Caco-2 (cell line): ENCODE data around the gene SOHLH1. TPM values are rescaled to one million over a fixed set of nuclear protein-coding genes. Genes with fewer than 3 reads are reported as not detected.

Experiments
- BruUV-seq: library from RNA; stranded (reverse); fragments of 400-500 nt; replicated peaks from 2 replicates; lab custom pipeline; 2021; lab: Mats Ljungman, UMichigan
- CTCF ChIA-PET: fragments of 300-600 bp; sonication (Branson Sonifier 250); formaldehyde crosslinking; loops from one replicate; lab custom pipeline; 2022; ENCODE audit warnings: antibody characterized with exemption; lab: Charles Lee
- POLR2A ChIA-PET: fragments of 300-600 bp; sonication (Branson Sonifier 250); formaldehyde crosslinking; loops from one replicate; lab custom pipeline; 2022; ENCODE audit warnings: antibody characterized with exemption; lab: Charles Lee
- DNase-seq, 2 experiments: peaks; one replicate each; pipeline versions ENCODE4 v3.0.0 to v3.0.0-alpha.2; 2020 to 2022
- H3K27me3 ChIP-seq: replicated peaks from 2 replicates; pipeline ENCODE4 v1.6.0; 2011; ENCODE audit warnings: low read length; ENCODE audit not compliant: control insufficient read depth, insufficient read depth
- H3K36me3 ChIP-seq: 2 replicates; pipeline ENCODE4 v1.5.1; 2011; ENCODE audit warnings: low read length; ENCODE audit not compliant: control insufficient read depth, insufficient read depth
- H3K4me1 ChIP-seq: fragments of 250-450 bp; sonication (Bioruptor Pico); 2 replicates; pipeline ENCODE4 v1.5.1; 2020; ENCODE audit warnings: mild to moderate bottlenecking
- H3K4me3 ChIP-seq: 2 replicates; pipeline ENCODE4 v1.5.1; 2011; ENCODE audit warnings: low read depth, mild to moderate bottlenecking, control low read depth, low read length
- H3K9me3 ChIP-seq: fragments of 250-450 bp; sonication (Bioruptor Pico); 2 replicates; pipeline ENCODE4 v1.5.1; 2020; ENCODE audit warnings: mild to moderate bottlenecking, moderate library complexity
- H3K27ac Mint-ChIP-seq: one replicate; pipeline ENCODE4 v1.8.0; 2022; ENCODE audit warnings: mixed read lengths; ENCODE audit not compliant: unreplicated experiment
- H3K27me3 Mint-ChIP-seq: one replicate; pipeline ENCODE4 v1.8.0; 2022; ENCODE audit warnings: mixed read lengths; ENCODE audit not compliant: insufficient read depth, unreplicated experiment
- H3K36me3 Mint-ChIP-seq: one replicate; pipeline ENCODE4 v1.8.0; 2022; ENCODE audit warnings: mild to moderate bottlenecking, mixed read lengths; ENCODE audit not compliant: insufficient read depth, unreplicated experiment
- H3K4me1 Mint-ChIP-seq: one replicate; pipeline ENCODE4 v1.8.0; 2022; ENCODE audit warnings: low read depth, mixed read lengths; ENCODE audit not compliant: unreplicated experiment
- H3K4me3 Mint-ChIP-seq: one replicate; pipeline ENCODE4 v1.8.0; 2022; ENCODE audit warnings: mild to moderate bottlenecking, moderate library complexity, mixed read lengths; ENCODE audit not compliant: unreplicated experiment
- H3K9me3 Mint-ChIP-seq: one replicate; pipeline ENCODE4 v1.8.0; 2022; ENCODE audit warnings: mixed read lengths; ENCODE audit not compliant: unreplicated experiment
- intact Hi-C: fragments of 100-400 bp; cut with micrococcal nuclease; formaldehyde crosslinking; loops from one replicate; pipeline ENCODE4 v1.10.0; 2022; ENCODE audit not compliant: unreplicated experiment
- total RNA-seq: library from RNA; stranded (reverse); gene quantifications from 2 replicates; pipeline ENCODE4 v1.2.3, GENCODE V29; 2022
- TF ChIP-seq, protein P1 (sequence below), 2 experiments: fragments of 200-600 bp in 1 of 2; IDR thresholded peaks; 1 replicate in 1 of 2; 2 replicates in 1 of 2; pipeline versions ENCODE4 v1.5.1 to v1.8.0; 2011 to 2022; ENCODE audit warnings: antibody characterized with exemption in 1 of 2, control low read depth in 1 of 2, inconsistent platforms in 1 of 2, low read depth in 1 of 2, low read length in 1 of 2, mild to moderate bottlenecking in 1 of 2, moderate library complexity in 1 of 2; ENCODE audit not compliant: insufficient read depth in 1 of 2, severe bottlenecking in 1 of 2, unreplicated experiment in 1 of 2

Gene SOHLH1
- total RNA-seq, 1 experiment from 2014 or later: 44.9 TPM

DNA sequence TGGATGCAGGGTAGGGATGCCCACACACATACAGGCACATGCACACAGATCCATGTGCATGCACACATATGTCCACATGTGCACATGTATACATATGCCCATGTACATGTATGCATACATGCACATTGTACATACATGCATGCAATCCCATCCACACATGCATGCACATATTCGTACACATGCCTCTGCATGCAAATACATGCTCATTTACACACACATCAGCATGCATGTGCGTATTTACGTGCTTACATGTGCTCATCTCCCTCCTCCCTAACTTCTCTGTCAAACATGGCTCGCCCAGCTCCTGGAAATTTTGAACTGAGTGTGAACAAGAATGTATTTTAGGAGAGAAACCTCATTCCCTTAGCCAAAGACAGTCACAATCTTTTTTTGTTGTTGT, 8.9 kb upstream of the SOHLH1 start:
- ChIA-PET CTCF (no interaction called here), POLR2A (no interaction called here)
- H3K27me3 ChIP-seq: no peaks in the 10 kb centered on the region; the same call in 1 of the 2 replicates
- H3K27ac Mint-ChIP-seq: no peak overlapping the region
- no peak overlapping the region for H3K4me3 Mint-ChIP-seq
- TF ChIP-seq, protein P1, sequence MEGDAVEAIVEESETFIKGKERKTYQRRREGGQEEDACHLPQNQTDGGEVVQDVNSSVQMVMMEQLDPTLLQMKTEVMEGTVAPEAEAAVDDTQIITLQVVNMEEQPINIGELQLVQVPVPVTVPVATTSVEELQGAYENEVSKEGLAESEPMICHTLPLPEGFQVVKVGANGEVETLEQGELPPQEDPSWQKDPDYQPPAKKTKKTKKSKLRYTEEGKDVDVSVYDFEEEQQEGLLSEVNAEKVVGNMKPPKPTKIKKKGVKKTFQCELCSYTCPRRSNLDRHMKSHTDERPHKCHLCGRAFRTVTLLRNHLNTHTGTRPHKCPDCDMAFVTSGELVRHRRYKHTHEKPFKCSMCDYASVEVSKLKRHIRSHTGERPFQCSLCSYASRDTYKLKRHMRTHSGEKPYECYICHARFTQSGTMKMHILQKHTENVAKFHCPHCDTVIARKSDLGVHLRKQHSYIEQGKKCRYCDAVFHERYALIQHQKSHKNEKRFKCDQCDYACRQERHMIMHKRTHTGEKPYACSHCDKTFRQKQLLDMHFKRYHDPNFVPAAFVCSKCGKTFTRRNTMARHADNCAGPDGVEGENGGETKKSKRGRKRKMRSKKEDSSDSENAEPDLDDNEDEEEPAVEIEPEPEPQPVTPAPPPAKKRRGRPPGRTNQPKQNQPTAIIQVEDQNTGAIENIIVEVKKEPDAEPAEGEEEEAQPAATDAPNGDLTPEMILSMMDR (IDR thresholded peaks at IDR 0.05; ENCODE audit: insufficient read depth in 1 of 2, low read depth in 1 of 2, low read length in 1 of 2, severe bottlenecking in 1 of 2, unreplicated experiment in 1 of 2): no peak
- BruUV-seq: no TSS peak
- H3K4me1 ChIP-seq: no peaks in the 10 kb centered on the region
- intact Hi-C loops: no loop called here
- no peak overlapping the region for H3K4me3 ChIP-seq
- peaks cover 23% of the 10 kb centered on the region for H3K27me3 Mint-ChIP-seq
- H3K9me3 Mint-ChIP-seq: no peaks in the 10 kb centered on the region
- H3K36me3 ChIP-seq: no peaks in the 10 kb centered on the region
- H3K36me3 Mint-ChIP-seq: no peaks in the 10 kb centered on the region
- H3K4me1 Mint-ChIP-seq: no peaks in the 10 kb centered on the region
- no peaks in the 10 kb centered on the region for H3K9me3 ChIP-seq
- DNase-seq: no peak

DNA sequence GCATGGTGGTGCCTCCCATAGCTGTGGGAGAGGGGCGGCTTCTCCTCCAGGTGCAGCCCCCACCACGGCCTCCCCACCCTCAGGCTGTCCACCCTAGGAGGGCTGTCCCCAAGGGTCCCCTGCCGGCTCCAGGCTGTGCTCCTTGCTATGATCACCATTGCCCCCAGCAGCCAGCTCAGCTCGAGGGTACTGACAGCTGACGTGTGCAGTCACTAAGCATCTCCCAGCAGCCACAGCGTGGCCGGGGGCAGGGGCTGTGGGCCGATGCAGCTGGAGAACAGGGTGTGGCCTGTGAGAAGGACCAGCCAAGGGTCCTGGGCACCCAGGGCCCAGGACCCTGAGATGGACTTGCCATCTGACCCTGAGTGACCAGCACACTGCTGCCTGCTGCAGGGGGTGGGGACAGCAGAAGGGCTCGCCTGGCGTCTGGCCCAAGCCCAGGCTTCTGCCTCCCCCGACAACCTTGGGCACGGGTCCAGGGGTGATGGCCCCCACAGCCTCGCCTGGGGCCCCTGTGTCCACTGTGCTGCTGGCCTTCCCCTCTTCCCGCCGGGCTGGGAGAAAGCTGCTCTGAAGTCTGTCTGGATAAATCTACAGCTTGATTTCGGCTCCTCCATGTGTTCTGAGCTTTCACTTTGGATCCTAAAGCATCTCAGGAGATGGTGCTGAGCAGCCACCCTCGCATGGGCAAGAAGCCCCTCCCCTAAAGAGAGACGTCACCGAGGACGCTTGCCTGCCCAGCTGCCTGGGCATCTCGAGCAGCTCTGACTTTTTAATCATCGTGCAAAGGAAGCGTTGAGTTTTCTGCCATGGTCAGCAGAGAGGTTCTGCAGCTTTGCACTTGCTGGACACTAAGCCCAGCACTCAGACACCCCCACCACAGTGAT, 8.2 kb upstream of the SOHLH1 start:
- H3K27me3 Mint-ChIP-seq: peaks cover 23% of the 10 kb centered on the region
- no peaks in the 10 kb centered on the region for H3K4me1 Mint-ChIP-seq
- Histone ChIP-seq H3K4me3 (no peak overlapping the region), H3K4me1 (no peaks in the 10 kb centered on the region), H3K36me3 (no peaks in the 10 kb centered on the region), H3K27me3 (no peaks in the 10 kb centered on the region; the same call in 1 of the 2 replicates), H3K9me3 (no peaks in the 10 kb centered on the region)
- H3K27ac Mint-ChIP-seq: no peak overlapping the region
- no peaks in the 10 kb centered on the region for H3K36me3 Mint-ChIP-seq
- ChIA-PET CTCF (no interaction called here), POLR2A (no interaction called here)
- DNase-seq: no peak
- no peaks in the 10 kb centered on the region for H3K9me3 Mint-ChIP-seq
- intact Hi-C loops: no loop called here
- BruUV-seq: no TSS peak
- TF ChIP-seq, protein P1 (IDR thresholded peaks at IDR 0.05; ENCODE audit: insufficient read depth in 1 of 2, low read depth in 1 of 2, low read length in 1 of 2, severe bottlenecking in 1 of 2, unreplicated experiment in 1 of 2): no peak
- no peak overlapping the region for H3K4me3 Mint-ChIP-seq

DNA sequence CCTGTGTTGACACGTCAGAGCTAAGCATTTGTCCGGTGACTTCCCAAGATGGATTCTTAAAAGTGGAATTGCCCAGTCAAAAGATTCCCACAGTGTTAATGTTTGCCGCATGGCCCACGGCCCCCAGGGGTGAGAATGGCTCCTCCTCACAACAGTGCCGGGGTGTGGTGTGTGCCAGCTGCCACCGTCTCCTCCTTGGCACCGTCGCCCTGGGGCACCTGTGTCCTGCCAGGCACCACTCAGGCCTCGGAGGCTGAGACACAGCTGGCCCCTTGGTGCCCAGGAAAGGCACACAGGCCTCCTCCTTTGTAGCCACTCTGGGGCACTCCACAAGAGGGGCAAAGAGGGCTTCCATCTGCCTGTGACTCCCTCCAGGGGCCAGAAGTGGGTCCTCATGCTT, 7.0 kb upstream of the SOHLH1 start:
- no peaks in the 10 kb centered on the region for H3K36me3 Mint-ChIP-seq
- H3K9me3 Mint-ChIP-seq: no peaks in the 10 kb centered on the region
- H3K27ac Mint-ChIP-seq: no peak overlapping the region
- H3K4me3 Mint-ChIP-seq: no peak overlapping the region
- DNase-seq: no peak
- Histone ChIP-seq H3K4me1 (0 out of 2 replicates have a peak, but pooled peaks cover 3% of the 10 kb centered on the region), H3K9me3 (no peaks in the 10 kb centered on the region), H3K36me3 (no peaks in the 10 kb centered on the region), H3K27me3 (no peaks in the 10 kb centered on the region; the same call in 1 of the 2 replicates), H3K4me3 (no peak overlapping the region)
- peaks cover 19% of the 10 kb centered on the region for H3K27me3 Mint-ChIP-seq
- ChIA-PET CTCF (no interaction called here), POLR2A (no interaction called here)
- TF ChIP-seq, protein P1 (IDR thresholded peaks at IDR 0.05; ENCODE audit: insufficient read depth in 1 of 2, low read depth in 1 of 2, low read length in 1 of 2, severe bottlenecking in 1 of 2, unreplicated experiment in 1 of 2): no peak
- no TSS peak for BruUV-seq
- intact Hi-C loops: no loop called here
- H3K4me1 Mint-ChIP-seq: no peaks in the 10 kb centered on the region
